Astrocyte (in vitro differentiated cells and primary cell): ENCODE measurements around the gene HOXB1.

Experiments
- CTCF ChIP-seq: IDR thresholded peaks from 2 replicates; pipeline ENCODE4 v1.5.1; 2011; ENCODE audit warnings: low read depth, mild to moderate bottlenecking, inconsistent platforms, low read length, moderate library complexity; ENCODE audit not compliant: insufficient read depth
- EZH2 ChIP-seq: IDR thresholded peaks from 2 replicates; pipeline ENCODE4 v1.6.1; 2012; ENCODE audit warnings: mild to moderate bottlenecking, low read length, inconsistent platforms; ENCODE audit not compliant: insufficient read depth

GRCh38 chr17:48571826-48572417, 41.1 kb upstream of the HOXB1 start:
- TF ChIP-seq CTCF (no peak), EZH2 (no peak)
